NCI-H82 (cell line): Measurements from ENCODE around the gene ARSB.
"Not testable (repeated sequence)": the region's sequence is repeated elsewhere in the genome, so short reads cannot be mapped to it uniquely, and the experiment has no call there.

ENCODE experiments used
- DNase-seq: peaks from one replicate; lab custom pipeline; 2025; lab: John Stamatoyannopoulos, UW

The ARSB gene

DNA sequence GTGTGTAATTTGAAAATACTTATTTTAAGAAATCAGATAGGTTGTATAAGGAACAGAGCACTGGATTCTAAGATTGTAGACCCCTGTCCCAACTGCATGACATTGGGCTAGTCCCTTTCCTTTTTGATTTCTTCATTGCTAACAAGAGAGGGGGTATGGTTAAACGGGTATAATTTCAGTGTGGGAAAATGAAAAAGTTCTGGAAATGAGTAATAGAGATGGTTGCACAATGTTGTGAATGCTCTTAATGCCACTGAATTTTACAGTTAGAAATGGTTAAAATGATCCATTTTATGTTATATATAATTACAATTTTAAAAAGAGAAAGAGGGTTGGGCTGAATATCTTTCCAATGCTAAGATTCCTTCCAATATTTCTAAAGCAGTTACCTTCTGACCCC lies 233.2 kb downstream of the ARSB start:
- no peak for DNase-seq

DNA sequence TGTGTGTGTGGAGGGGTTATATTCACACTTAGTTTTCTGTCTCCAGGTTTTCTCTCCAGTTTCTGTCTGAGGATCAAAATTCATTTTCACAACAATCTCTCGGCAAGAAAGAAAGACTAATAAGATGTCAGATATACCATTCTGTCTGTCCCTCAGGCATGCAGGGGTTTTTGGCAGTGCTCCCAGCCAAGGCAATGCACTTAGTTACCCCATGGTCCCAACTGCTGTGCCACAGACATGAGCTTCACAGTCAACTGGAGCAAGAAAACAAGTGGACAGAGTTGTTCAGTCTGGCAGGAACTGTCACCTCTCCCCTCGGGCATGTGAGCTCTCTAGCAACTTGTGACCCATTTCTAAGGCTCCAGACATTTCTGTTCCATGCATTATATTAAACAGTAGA lies 234.8 kb downstream of the ARSB start:
- DNase-seq: no peak

GRCh38 chr5:78747705-78748359 lies 237.3 kb downstream of the ARSB start:
- DNase-seq: no peak

DNA sequence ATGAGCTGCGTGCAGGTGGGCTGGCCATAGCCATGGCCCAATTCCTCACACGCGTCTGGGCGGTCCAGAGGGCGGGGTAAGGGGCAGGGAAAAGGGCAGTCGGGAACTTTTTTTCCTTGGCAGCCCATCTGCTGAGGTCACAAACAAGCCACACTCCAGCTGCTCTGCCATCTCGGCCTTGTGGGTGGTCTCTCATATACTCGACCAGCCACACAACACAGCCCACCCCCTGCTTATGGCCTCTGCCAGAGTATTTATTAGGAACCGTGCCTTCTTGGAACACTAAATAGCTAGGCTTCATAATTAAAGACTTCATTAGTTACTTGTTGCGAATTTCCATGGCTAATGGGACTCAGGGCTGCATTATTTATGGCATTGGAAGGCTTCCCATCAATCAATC lies 238.1 kb downstream of the ARSB start:
- no peak for DNase-seq

- DNase-seq: no peak
These were observed 238.9 kb downstream of the ARSB start for GRCh38 chr5:78746021-78746770.

DNA sequence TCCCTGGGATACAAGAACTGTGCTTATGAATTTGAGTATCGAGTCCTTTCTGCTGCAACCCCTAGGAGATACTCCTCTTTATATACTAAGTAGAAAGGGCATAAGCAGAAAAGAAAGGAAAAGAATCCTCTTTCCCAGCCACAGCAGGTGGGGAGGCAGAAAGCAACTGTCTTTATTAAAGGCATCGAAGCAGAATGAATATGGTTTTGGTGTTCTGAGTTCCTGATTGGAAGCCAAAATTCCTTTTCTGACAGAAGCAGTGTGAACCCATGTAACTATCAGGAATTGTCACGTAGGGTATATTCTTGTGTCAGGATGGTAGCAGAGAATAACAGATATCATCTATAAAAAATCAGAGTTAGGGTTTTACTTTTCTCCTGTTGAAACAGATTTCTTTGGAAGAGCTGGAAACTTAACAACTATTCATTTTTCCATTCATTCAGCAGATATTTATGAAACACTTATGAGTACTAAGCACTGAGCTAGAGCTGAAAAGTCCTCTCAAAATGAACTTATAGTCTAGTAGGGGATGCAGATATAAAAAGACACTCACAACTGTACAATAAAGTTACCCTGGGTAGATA lies 240.1 kb downstream of the ARSB start:
- DNase-seq: no peak

GRCh38 chr5:78741019-78741418 lies 244.1 kb downstream of the ARSB start:
- DNase-seq: no peak

DNA sequence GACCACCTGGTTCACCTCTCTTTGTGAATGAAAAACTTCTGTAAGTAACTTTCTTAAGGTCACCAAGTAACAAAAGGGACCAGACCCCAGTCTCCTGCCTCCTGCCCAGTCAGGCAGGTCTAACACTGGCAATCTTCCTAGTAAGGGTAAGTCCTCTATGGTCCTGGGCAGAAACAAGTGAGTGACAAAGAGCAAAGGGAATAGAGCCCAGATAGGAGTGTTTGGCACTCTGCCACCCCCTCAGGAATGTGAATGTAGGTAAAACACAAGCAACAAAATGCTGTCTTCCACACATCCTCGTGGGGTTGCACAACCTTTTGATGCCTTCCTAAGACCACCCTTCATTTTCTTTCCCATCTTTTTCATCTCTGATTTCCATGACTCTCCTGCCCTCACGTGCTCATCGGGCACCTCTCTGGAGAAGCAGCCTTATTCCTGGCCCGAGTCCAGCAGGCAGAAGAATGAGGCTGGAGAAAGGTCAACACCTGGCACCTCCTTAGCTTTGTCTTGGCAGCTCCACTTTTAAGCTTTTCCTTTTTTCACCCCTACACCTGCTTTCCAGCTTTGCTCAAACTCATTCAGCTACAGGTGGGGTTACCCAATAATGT lies 246.3 kb downstream of the ARSB start:
- DNase-seq: no peak

- no peak for DNase-seq
These were observed 247.0 kb downstream of the ARSB start for GRCh38 chr5:78738104-78738503.

DNA sequence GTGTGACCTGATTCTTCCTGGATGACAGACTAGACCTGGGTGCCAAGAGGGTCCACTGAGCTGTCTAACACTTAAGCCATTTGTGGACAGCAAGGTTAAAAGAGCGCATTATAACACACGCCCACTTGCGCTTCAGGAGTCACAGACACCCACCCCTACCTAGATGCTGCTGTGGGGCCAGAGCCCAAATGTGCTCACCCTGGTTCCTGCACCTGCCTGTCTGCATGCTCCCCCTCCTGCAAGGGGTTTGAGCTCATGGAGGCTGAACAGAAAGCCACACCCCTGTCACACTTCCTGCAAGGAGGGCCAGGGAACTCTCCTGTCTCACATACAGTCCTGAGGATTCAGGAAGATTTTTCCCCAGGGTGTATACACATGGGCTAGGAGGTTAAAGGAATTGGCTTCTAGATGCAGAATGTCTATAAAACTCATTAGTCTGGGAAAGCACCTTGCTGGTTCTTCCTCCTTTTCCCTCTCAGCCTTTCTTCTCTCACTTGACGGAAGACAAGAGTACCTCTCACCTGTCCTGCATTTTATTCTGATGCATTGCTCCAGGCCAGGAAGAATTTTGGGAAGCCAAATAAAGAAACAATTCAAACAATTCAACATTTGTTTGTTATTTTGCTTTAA lies 249.2 kb downstream of the ARSB start:
- DNase-seq: no peak

GRCh38 chr5:78734950-78735349 lies 250.2 kb downstream of the ARSB start:
- no peak for DNase-seq

DNA sequence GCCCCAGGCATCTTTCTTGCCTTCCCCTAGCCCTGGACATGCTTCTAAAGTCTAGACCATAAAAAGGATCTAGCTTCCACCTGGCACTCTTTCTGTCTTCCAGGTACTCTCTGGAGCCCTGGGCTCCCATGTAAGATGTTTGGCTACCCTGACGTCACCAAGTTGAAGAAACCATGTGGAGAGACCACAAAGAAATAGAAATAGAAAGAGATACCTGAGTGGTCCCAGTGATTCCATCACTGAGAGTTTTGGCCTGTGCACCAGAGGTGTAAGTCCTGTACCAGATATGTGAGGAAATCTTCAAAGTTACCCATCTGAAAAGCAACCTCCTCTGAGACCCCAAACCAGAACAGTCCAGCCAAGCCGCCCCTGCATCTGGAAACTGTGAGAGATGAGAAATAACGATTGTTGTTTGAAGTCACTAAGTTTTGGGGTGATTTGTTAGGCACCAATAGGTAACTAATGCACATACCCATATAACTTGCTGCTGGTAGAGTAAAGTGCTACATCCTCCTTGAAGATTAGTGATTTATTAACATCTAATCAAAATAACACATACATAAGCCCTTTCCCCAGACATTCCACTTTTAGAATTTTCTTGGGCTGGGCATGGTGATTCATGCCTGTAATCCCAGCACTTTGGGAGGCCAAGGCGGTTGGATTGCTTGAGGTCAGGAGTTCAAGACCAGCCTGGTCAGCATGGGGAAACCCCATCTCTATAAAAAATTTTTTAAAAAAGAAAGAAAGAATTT lies 250.8 kb downstream of the ARSB start:
- no peak for DNase-seq

- DNase-seq: not testable (repeated sequence)
These were observed 252.4 kb downstream of the ARSB start for GRCh38 chr5:78732721-78733120.

- no peak for DNase-seq
These were observed 253.2 kb downstream of the ARSB start for GRCh38 chr5:78731884-78732283.

GRCh38 chr5:78730300-78731094 lies 254.6 kb downstream of the ARSB start:
- peak; percentile 52 for DNase-seq

- DNase-seq: no peak
These were observed 257.0 kb downstream of the ARSB start for GRCh38 chr5:78727786-78728761.
